Peyer's patch (tissue), 4 donors: Measurements from ENCODE around the gene TRIM31.

Experiments used
- POLR2A ChIP-seq, 2 donors: fragments of 450-650 bp; IDR thresholded peaks; one replicate each; pipeline ENCODE4 v1.5.1; 2017; ENCODE audit warnings: antibody characterized with exemption in 2 of 2, mild to moderate bottlenecking in 2 of 2, moderate library complexity in 2 of 2
- TF ChIP-seq, protein P1 (sequence below), 6 experiments: fragments of 450-650 bp in 4 of 6; fragments of 200-600 bp in 2 of 6; sonication (generic) in 1 of 6; IDR thresholded peaks; one replicate each; pipeline ENCODE4 v1.5.1; 2017 to 2019; ENCODE audit warnings: antibody characterized with exemption in 6 of 6, mild to moderate bottlenecking in 3 of 6, moderate library complexity in 1 of 6

DNA sequence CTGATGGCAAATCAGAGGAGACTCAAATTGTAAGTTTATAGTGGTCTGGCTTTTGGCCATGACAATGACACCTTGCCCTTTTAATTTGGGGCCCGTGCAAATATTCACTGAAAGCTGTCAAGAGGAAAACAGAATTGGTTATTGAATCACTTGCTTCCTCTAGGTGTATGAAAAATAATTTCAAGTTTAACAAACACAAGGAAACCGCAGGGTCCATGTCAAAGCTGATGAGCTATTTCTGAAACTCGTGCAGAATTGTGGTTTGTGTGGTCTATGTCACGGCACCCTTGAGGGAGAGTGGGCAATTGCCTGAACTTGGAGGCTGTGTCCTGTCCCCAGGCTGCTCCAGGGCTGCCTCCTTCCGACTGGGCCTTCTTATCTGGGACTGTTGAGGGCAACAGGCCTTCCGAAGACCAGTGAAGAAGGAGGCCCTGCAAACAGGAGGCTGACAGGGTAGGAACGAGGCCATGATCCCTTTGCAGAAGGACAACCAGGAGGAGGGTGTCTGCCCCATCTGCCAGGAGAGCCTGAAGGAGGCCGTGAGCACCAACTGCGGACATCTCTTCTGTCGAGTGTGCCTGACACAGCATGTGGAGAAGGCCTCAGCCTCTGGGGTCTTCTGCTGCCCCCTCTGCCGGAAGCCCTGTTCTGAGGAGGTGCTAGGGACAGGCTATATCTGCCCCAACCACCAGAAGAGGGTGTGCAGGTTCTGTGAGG, 23.8 kb upstream of the TRIM31 start:
- TF ChIP-seq, protein P1, sequence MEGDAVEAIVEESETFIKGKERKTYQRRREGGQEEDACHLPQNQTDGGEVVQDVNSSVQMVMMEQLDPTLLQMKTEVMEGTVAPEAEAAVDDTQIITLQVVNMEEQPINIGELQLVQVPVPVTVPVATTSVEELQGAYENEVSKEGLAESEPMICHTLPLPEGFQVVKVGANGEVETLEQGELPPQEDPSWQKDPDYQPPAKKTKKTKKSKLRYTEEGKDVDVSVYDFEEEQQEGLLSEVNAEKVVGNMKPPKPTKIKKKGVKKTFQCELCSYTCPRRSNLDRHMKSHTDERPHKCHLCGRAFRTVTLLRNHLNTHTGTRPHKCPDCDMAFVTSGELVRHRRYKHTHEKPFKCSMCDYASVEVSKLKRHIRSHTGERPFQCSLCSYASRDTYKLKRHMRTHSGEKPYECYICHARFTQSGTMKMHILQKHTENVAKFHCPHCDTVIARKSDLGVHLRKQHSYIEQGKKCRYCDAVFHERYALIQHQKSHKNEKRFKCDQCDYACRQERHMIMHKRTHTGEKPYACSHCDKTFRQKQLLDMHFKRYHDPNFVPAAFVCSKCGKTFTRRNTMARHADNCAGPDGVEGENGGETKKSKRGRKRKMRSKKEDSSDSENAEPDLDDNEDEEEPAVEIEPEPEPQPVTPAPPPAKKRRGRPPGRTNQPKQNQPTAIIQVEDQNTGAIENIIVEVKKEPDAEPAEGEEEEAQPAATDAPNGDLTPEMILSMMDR (IDR thresholded peaks at IDR 0.05), result no peak
- no peak for TF ChIP-seq POLR2A (IDR thresholded peaks at IDR 0.05)
